GM21526 (cell line): ENCODE results near the gene CMTM6.
"Not testable (repeated sequence)": the region's sequence is repeated elsewhere in the genome, so short reads cannot be mapped to it uniquely, and the experiment has no call there.

Source experiments
- ATAC-seq: cut with Tn5 transposase; IDR thresholded peaks from one replicate; pipeline ENCODE4 v1.9.1; 2021; ENCODE audit warnings: moderate library complexity; ENCODE audit not compliant: unreplicated experiment, low FRiP score

Gene CMTM6

GRCh38 chr3:32500231-32500630 lies 2.4 kb downstream of the CMTM6 start:
- no peak for ATAC-seq

DNA sequence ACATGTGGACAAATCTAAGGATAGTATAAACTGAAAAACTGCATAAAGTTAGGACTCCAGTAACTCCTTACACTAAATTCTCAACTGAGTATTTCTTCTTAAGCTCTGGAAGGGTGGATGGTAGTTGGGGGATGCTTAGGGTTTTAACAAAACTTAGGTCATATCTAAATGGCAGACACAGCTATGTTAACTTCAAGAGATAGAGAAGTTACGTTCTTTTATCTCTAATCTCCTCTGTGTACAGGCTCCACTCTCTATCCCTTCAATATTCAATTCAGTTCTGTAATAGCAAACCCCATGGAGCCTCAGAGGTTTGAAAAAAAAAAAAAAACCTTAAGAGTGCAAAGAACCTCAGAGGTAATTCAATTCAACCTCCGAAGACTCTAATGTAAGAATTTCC lies 3.1 kb downstream of the CMTM6 start:
- ATAC-seq = no peak

DNA sequence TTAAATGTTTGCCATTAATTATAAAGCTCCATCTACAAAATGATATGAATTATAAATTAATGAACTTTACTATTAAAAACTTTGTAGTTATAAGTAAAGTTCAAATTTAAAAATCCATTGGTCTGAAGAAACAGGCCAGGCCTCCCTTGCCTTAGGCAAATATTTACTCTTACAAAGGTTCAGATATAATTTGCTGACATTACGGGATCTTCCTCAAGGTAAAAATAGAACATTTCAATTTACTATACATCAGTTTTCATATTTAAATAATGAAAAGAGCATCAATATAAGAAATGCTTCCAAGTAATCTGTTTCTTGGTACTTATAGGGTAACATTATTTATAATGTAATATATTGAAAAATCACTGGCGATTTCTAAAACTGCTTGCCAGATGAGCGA lies 3.7 kb downstream of the CMTM6 start:
- no peak for ATAC-seq

- no peak for ATAC-seq
Observed at GRCh38 chr3:32498252-32498651, 4.4 kb downstream of the CMTM6 start.

GRCh38 chr3:32495609-32496008 lies 7.0 kb downstream of the CMTM6 start:
- no peak for ATAC-seq

GRCh38 chr3:32495085-32495484 lies 7.6 kb downstream of the CMTM6 start:
- no peak for ATAC-seq

DNA sequence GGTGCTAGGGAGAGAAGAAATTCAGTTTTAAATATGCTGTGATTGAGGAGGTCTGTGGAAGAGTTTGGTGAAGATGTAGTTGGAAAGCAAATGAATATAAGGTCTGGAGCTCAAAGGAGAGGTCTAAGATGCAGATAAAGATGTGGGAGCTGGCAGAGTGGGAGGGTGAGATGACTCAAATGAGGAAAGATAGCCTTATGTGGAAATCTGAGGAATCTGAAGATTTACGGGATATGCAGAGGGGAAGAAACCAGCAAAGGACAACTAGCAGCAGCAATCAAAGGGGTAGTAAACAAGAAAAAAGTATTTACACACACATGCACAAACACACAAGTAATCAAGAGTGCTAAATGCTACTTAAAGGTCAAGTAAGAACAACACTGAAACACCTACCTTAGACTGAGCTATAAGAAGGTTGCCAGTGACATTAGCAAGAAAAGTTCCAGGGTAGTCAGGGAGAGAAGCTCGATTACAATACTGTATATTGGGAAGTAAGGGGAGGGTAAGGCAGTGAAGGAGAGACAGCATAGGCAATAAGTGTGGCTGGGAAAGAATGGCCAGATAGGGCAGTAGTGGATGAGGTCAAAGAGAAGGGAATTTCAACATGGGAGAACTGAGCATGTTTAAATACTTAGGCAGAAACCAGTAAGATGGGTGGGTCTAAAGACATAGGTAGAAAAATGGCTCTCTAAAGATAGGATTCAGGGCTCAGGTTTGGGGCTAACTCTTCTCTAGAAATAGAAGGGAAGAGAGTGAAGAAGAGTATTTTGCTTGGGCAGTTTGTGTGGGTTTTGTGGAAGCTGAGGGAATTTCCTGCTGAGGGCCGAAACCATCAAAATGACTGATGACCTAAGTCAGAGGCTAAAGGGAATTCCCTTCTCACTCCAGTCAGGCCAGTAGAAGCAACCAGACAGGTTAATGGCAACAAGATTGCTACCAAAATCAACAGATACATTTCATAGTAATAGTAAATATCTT lies 8.9 kb downstream of the CMTM6 start:
- ATAC-seq = peak; percentile 50

GRCh38 chr3:32492684-32493436 lies 9.8 kb downstream of the CMTM6 start:
- no peak for ATAC-seq

DNA sequence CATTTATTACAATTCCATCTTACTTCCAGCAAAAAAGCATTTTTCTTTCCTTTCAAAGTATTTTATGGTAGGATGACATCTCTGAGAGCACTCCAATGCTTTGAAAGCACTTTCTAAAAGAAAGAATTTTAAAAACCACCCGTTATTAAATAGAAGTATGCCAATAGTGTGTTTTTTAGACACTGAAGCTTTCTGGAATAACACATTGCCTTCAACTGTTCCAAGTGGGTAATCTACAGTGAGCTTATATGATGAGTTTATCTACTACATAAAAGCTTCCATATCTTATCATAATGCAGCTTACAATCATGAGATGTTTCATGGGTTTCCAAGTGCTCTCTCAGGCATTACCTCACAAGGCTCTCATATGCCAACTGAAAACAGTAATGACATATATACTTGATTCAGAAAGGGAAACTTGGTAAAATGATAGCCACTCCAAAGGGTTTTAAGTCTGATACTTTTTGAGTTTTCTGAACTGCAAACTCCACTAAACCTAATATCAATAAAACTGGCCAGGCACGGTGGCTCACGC lies 14.1 kb downstream of the CMTM6 start:
- ATAC-seq = no peak

- ATAC-seq = no peak
Observed at GRCh38 chr3:32487781-32488473, 14.7 kb downstream of the CMTM6 start.

DNA sequence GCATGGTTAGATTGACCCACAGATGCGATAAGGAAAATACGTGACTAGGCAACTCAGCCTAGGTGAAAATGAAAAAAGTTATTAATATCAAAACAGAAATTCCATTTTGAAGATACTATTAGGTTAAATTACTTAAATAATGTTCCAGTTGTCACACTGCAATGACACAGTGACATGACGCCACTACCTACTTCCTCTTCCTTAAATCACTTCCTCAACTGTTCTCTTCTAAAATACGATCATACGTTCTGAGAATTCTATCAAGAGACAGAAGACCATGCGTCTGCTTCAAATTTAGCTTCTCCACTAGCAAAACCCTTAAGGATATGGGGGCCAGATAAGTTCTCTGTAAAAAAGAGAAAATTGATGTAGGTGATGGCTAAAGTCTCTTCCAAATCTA lies 18.2 kb downstream of the CMTM6 start:
- ATAC-seq = no peak

DNA sequence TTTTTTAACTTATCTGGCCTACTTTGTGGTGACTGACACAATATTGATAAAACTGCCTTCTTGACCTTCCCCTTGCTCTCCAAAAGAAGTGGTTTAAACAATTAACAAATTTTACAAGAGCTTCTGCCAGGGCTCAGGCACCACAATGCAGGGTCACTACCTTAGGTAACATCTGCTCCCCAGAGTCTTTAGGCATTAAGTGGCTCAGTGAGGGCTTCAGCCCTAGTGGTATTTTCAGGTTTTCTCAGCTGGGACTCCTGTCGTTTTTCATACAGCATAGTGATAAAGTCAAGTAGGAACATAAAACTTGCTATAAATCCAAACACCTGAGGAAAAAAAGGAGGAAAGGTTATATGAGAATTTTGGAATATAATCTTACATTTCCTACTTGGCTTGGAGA lies 18.9 kb downstream of the CMTM6 start:
- ATAC-seq = no peak

- no peak for ATAC-seq
Observed at GRCh38 chr3:32482693-32483092, 20.0 kb downstream of the CMTM6 start.

DNA sequence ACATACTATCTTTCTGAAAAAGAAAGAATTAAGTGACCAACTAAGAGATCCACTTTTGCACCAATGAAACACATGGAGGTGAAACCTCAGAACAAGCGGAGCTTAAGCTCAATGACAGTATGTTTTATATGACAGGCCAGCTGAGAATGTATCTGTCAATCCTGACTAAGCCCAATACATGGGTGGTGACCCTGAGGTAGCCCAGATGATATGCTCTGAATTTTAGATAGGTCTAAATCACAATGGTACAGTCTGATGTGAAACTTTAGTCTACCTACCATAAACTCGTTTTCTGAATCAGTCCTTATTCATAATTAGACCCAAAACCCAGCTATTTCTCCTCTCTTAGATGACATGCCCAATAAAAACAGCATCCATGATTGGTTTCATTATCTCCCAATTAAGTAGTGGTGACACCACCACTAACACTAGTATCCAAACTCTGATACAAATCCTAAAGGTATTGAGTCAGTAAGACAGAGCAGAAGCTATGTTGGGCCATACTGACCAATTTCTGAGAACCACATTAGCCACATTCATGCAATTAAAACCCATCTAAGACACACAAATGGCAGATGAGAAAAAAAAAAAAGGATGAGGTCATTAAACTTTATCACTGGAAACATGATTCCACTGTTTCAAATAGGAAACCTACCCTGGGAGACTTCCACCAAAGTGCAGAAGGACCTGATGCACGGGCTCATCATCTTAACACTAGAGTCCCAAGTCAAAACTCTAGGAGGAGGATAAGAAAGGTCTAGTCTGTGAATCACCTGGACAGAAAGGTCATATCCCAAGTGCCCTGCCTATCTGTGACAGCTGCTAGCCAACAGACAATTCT lies 20.6 kb downstream of the CMTM6 start:
- ATAC-seq = no peak

DNA sequence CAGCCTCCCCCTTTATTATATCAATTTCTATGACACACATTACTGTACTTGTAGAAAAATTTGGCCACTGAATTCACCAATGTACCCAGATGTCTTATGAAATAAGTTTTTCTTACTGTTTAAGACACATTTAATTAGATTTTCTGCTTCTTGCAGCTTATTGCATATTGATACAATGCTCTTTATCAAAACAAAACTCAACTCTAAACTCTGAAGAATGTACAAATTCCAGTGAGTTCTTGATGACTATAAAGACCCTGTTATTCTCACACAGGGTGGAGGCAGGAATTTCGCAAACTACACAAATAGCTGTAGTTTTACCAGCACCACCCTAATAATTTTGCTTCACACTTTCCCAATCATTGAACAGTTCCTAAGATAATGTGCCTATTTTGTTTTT lies 22.0 kb downstream of the CMTM6 start:
- no peak for ATAC-seq

DNA sequence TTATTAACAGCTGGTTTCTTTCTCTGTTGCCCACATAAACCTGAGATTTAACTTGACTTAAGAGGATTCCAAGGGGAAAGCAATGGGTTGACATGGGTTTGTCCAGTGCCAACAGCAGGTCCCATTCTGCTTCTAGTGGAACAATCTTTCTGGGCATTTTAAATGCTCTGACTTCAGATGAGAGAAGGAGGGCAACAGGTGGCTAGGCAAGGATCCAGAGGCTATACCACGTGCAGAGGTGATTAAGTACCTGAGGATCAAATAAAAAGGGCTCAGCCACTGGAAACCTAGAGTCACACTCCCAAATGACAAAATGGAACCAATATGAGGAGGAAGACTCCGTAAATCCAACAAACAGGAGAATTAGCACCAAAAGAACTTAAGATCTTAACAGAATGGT lies 28.5 kb downstream of the CMTM6 start:
- ATAC-seq = no peak

DNA sequence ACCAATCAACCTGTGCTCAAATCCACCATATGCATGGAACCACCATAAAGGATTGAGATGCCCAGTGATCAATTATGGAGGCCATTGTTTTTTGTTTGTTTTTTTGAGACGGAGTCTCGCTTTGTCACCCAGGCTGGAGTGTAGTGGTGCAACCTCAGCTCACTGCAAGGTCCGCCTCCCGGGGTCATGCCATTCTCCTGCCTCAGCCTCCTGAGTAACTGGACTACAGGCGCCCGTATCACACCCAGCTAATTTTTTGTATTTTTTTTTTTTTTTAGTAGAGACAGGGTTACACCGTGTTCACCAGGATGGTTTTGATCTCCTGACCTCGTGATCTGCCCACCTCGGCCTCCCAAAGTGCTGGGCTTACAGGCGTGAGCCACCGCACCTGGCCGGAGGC lies 30.5 kb downstream of the CMTM6 start:
- not testable (repeated sequence) for ATAC-seq

DNA sequence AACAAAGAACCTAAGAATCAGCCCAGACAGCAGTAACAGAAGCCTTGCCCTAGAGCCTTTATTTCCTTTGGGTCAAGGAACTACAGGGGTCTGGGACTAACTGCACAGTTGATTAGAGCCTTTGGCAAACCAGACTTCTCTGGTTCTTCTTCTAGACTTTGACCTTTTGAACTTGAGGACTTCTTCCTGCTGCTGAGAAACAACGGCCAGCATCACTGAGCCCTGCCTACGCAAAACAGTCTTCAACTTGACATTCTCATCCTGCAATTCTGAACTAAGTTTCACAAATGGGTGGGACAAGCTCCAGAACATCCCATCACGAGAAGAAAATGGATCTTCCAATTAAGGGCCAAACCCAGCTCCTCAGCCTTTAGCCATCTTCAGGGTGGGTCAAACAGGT lies 31.4 kb downstream of the CMTM6 start:
- no peak for ATAC-seq

GRCh38 chr3:32470362-32470761 lies 32.3 kb downstream of the CMTM6 start:
- no peak for ATAC-seq
